Subcutaneous adipose tissue (tissue), 4 donors: ENCODE results near the gene CADM4. TPM values are rescaled to one million over a fixed set of nuclear protein-coding genes. Genes with fewer than 3 reads are reported as not detected.

Experiments
- total RNA-seq, 4 donors: library from RNA; depleted of rRNA; stranded (reverse); fragments of >200 nt; gene quantifications; one replicate each; pipeline ENCODE4 v1.1.0, GENCODE V29; 2016
- TF ChIP-seq, protein P1 (sequence below): fragments of 450-650 bp; IDR thresholded peaks from one replicate; pipeline ENCODE4 v1.5.1; 2016; ENCODE audit warnings: low read depth, mild to moderate bottlenecking, control low read depth, antibody characterized with exemption, moderate library complexity

The CADM4 gene
- total RNA-seq, 4 donors from 2014 or later = 0.57 to 31.9 (median 0.92) TPM

DNA sequence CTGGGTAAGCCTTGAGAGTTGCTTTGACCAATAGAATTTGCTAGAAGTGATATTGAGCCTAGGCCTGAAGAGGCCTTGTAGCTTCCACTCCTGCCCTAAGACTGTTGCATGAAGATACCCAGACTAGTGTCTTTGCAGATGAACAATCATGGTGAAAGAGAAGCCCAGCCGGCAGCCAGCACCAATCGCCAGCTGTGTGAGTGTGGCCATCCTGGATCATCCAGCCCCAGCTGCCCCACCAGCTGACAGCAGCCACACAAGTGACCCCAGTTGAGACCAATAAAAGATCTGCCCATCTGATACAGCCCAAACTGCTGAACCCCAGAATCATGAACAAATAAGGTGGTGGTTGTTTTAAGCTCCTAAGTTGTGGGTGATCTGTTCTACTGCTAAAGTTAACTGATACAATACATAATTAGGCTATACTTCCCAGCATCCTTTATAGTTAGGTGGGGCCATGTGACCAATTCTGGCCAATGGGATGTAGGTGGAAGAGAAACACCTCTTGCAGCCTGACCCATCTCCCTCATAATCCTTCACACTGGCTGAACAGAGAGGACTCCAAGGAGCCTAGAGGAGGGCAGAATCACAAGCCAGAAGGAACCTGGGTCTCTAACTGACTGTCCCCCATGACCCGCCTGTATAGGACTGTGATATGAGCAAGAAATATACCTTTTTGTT, 10.9 kb downstream of the CADM4 start:
- TF ChIP-seq, protein P1, sequence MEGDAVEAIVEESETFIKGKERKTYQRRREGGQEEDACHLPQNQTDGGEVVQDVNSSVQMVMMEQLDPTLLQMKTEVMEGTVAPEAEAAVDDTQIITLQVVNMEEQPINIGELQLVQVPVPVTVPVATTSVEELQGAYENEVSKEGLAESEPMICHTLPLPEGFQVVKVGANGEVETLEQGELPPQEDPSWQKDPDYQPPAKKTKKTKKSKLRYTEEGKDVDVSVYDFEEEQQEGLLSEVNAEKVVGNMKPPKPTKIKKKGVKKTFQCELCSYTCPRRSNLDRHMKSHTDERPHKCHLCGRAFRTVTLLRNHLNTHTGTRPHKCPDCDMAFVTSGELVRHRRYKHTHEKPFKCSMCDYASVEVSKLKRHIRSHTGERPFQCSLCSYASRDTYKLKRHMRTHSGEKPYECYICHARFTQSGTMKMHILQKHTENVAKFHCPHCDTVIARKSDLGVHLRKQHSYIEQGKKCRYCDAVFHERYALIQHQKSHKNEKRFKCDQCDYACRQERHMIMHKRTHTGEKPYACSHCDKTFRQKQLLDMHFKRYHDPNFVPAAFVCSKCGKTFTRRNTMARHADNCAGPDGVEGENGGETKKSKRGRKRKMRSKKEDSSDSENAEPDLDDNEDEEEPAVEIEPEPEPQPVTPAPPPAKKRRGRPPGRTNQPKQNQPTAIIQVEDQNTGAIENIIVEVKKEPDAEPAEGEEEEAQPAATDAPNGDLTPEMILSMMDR = no peak

DNA sequence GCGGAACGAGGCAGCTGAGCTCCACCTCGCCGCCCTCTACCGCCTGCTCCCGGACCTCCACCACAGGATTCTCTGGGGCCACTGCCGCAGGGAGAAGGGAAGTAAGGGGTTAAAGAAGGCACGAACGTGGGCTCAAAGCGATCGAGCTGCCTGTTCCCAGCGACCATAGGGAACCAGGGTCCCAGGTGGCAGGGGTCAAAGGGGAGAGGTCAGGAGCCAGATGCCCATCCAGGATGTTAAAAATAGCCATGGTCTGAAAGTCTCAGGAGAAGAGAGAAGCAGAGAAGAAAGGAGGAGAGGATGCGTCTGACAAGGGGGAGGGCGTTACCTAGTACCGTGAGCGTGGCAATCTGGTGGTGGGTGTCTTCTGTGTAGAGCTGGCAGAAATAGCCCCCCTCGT, 12.8 kb downstream of the CADM4 start:
- TF ChIP-seq, protein P1 = no peak

DNA sequence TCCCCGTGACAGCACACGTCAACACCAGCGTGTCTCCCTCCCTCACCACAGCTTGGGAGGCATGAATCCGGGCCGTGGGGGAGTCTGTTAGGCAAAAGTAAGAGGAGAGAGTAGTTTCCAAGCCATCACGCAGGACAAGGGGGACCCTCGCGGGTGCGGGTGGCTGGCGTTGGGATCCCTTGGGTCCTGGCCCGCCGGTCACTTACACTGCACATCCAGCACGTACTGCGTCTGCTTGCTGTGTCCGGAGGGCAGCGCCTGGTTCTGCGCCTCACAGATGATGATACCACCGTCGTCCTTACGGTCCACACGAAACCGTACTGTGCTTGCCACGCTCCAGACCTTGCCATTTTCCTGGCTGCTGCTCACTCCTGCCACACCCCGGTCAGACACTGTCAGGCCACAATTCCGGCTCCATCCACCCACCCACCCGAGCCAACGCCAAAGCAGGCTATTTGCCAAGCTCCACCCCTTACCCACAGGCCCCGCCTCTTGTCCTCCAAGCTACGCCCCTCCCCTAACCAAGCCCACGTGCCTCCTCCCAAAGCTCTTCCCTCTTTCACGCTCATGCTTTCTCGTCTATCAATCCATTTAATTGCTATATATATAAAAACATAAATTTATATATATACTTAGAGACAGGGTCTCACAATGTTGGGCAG, 13.6 kb downstream of the CADM4 start:
- TF ChIP-seq, protein P1 = no peak

DNA sequence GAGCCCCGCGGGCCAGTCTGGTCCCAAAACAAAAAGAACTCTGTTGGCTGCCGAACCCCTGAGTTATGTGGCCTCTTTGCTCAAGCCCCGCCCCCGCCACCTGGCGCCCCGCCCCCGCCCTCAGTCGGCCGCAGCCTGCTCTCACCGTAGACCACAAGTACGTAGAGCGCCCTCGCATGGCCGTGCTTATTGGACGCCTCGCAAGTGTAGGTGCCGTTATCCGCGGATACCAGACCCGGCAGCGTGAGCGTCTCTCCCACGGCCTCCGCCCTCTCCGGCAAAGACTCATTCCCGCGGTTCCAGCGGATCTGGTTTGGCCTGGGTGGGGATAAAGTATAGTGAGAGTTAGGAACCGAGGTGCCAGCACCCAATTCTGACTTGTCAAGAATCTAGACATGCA, 14.7 kb downstream of the CADM4 start:
- TF ChIP-seq, protein P1 = no peak

DNA sequence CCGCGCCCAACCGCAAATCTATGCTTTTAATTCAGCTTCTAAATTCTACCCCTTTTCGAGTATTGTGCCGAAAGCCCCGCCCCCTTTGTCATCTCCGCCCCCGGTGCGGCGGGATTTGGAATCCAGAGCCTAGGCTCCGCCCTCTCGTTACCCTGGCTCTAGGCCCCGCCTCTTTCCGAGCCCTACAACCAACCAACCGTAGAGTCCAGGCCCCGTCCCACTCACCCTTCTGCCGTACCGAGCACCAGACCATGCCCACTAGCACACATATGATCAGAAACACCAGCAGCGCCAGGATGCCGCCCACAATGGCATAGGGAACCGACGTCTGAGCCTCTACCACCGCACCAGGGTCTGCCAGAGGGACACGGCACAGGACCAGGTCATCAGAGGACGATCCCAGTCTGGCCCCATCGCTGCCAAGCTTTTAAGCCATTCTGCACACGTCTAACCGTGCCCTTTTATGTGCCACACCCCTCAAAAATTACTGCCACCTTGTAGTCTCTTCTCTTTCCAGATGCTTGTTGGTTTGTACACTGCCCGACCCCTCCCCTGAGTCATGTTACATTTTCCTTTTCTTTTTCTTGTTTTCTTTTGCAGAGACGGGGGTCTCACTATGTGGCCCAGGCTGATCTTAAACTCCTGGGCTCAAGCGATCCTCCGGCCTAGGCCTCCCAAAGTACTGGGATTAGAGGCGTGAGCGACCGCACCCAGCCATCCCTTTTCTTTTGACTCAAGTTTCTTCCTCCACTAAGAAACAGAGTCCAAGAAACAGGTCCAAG, 15.6 kb downstream of the CADM4 start:
- TF ChIP-seq, protein P1 = no peak

DNA sequence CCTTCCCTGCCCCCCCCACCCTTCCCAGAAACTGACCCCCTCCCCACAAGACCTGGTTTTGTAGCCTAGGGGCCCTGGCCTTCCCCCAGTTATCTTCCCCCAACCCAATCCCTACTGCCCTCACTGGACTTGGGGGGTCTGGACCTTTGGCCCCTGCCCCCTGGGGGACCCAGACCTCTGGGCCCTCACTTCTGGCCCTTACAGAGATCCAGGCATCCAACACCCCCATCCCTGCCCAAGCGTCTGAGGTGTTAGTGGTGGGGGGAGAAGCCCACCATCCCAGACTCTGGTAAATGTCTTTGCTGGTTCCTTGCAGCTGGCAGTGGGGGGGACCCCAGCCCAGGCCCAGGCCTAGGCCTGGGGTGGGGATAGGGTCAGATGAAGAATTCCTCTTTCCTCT, 16.7 kb downstream of the CADM4 start:
- TF ChIP-seq, protein P1 = no peak

DNA sequence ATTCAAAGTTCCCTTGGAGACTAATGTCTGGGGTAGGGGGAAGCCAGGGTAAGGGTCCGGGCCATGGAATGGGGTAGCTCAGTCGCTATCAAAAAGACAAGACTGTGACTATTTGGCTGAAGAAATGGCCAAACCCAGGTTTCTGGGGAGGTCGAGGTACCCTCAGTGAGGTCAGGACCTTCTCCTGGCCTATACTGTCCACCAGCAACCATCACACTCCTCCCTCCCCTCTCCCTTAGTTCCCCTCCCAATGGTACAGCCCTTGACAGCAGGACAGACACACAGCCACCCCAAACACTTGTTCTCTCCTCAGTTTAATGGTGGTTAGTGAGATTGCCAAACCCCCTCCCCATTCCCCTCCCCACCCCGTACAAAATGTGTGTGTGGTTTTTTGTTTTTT, 17.6 kb downstream of the CADM4 start:
- TF ChIP-seq, protein P1 = no peak
